Measurements from ENCODE around the gene HDAC4.
"Not testable (repeated sequence)": the region's sequence is repeated elsewhere in the genome, so short reads cannot be mapped to it uniquely, and the experiment has no call there.

The HDAC4 gene

GRCh38 chr2:239047861-239048260 is 353.0 kb downstream of the HDAC4 start:
- Mint-ChIP-seq H3K4me3 (no peak overlapping the region), H3K9me3 (no peaks in the 10 kb centered on the region), H3K4me1 (ENCODE audit: low read depth) (no peaks in the 10 kb centered on the region), H3K36me3 (ENCODE audit: low read depth) (peaks cover 16% of the 10 kb centered on the region), H3K27ac (no peak overlapping the region), H3K27me3 (no peaks in the 10 kb centered on the region)

DNA sequence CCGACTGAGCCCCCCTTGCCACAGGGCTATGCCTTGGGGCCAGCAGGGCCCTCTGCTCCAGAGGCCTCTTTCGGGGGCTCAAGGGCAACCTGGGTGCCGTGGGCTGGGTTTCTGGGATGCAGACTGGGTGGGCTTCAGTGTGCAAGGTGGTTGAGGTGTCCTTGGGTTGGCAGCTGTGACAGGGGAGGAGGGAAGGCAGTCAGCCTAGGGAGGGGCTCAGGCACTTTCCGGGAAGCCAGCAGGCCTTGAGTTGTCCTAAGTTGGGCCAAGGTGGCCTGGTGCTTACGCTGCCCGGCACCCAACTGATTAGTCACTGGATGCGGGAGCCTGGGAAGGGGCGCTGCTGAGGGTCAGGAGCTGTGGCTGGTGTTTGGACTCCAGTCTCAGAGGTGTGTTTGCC is 353.4 kb downstream of the HDAC4 start:
- no peaks in the 10 kb centered on the region for H3K4me1 Mint-ChIP-seq (ENCODE audit: low read depth)
- H3K36me3 Mint-ChIP-seq (ENCODE audit: low read depth): peaks cover 11% of the 10 kb centered on the region
- H3K27ac Mint-ChIP-seq: no peak overlapping the region

GRCh38 chr2:239046822-239047221 is 354.0 kb downstream of the HDAC4 start:
- no peak overlapping the region for H3K4me3 Mint-ChIP-seq
- H3K27me3 Mint-ChIP-seq: no peaks in the 10 kb centered on the region
- H3K36me3 Mint-ChIP-seq (ENCODE audit: low read depth): peaks cover 6% of the 10 kb centered on the region
- H3K27ac Mint-ChIP-seq: no peak overlapping the region
- H3K9me3 Mint-ChIP-seq: no peaks in the 10 kb centered on the region
- H3K4me1 Mint-ChIP-seq (ENCODE audit: low read depth): no peaks in the 10 kb centered on the region

More for the DNA sequence above, 353.4 kb downstream of the HDAC4 start:
- Mint-ChIP-seq H3K9me3 (no peaks in the 10 kb centered on the region), H3K27me3 (no peaks in the 10 kb centered on the region), H3K4me3 (no peak overlapping the region)

DNA sequence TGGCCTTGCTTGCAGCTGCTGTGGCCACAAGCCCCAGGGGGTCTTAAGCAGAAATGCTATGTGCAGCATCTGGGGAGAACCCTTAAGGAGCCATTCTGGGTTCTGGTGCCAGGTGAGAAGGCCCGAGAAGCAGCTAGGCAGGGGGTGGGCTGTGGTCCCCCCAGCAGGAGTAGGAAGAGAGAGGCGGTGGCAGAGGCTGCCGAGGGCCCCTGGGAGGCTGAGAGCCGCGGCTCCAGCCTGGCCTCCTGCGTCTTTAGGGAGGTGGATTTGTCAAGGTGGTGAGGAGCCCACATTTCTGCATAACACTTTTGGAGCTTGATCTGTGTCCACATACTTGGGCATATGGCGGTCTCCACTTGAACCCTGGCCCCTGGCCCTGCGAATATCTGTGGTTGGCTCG is 356.5 kb downstream of the HDAC4 start:
- no peak overlapping the region for H3K4me3 Mint-ChIP-seq

GRCh38 chr2:239043326-239043725 is 357.5 kb downstream of the HDAC4 start:
- Mint-ChIP-seq H3K36me3 (ENCODE audit: low read depth) (peaks cover 6% of the 10 kb centered on the region), H3K4me1 (ENCODE audit: low read depth) (no peaks in the 10 kb centered on the region), H3K4me3 (no peak overlapping the region), H3K27me3 (no peaks in the 10 kb centered on the region), H3K27ac (no peak overlapping the region), H3K9me3 (no peaks in the 10 kb centered on the region)

More for the DNA sequence above, 356.5 kb downstream of the HDAC4 start:
- Mint-ChIP-seq H3K27me3 (no peaks in the 10 kb centered on the region), H3K9me3 (no peaks in the 10 kb centered on the region), H3K27ac (no peak overlapping the region), H3K4me1 (ENCODE audit: low read depth) (no peaks in the 10 kb centered on the region), H3K36me3 (ENCODE audit: low read depth) (peaks cover 6% of the 10 kb centered on the region)

DNA sequence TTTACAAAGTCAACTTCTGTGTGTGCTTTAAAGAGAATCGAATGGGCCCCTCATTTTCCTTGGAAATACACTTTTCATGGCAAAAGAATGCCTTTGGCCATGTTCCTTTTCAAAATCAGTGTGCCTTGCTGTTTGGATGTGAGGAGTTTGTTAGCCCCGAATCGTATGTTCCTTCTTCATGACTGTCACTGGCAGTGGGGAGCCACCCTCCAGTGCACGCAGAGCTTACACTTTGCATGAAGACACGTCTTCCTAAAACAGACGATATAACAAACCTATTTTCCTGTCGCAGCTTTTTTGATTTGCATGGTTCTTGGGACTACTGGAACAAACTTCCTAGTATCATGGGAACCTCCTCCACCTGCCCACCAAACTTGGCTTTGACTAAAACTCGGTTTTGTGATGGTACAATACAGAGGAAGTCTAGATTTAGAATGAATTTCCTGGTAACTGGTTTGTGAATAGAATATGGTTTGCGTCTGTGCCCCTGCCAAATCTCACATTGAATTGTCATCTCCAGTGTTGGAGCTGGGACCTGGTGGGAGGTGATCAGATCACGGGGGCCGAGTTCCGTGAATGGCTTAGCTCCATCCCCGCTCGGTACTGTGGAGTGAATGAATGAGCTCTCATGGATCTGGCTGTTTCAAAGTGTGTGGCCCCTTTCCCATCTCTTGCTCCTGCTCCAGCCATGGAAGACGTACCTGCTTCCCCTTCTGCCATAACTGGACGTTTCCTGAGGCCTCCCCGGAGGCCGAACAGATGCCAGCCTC is 358.1 kb downstream of the HDAC4 start:
- Mint-ChIP-seq H3K27ac (no peak overlapping the region), H3K4me1 (ENCODE audit: low read depth) (no peaks in the 10 kb centered on the region), H3K9me3 (no peaks in the 10 kb centered on the region), H3K36me3 (ENCODE audit: low read depth) (no peaks in the 10 kb centered on the region), H3K27me3 (no peaks in the 10 kb centered on the region), H3K4me3 (no peak overlapping the region)

- H3K9me3 Mint-ChIP-seq: no peaks in the 10 kb centered on the region
- no peaks in the 10 kb centered on the region for H3K36me3 Mint-ChIP-seq (ENCODE audit: low read depth)
- no peaks in the 10 kb centered on the region for H3K4me1 Mint-ChIP-seq (ENCODE audit: low read depth)
- H3K27ac Mint-ChIP-seq: no peak overlapping the region
- no peak overlapping the region for H3K4me3 Mint-ChIP-seq
- no peaks in the 10 kb centered on the region for H3K27me3 Mint-ChIP-seq
These were observed 358.8 kb downstream of the HDAC4 start for GRCh38 chr2:239042046-239042445.

GRCh38 chr2:239041062-239041461 is 359.8 kb downstream of the HDAC4 start:
- Mint-ChIP-seq H3K27ac (no peak overlapping the region), H3K4me3 (no peak overlapping the region), H3K36me3 (ENCODE audit: low read depth) (no peaks in the 10 kb centered on the region), H3K27me3 (no peaks in the 10 kb centered on the region), H3K4me1 (ENCODE audit: low read depth) (no peaks in the 10 kb centered on the region), H3K9me3 (no peaks in the 10 kb centered on the region)

DNA sequence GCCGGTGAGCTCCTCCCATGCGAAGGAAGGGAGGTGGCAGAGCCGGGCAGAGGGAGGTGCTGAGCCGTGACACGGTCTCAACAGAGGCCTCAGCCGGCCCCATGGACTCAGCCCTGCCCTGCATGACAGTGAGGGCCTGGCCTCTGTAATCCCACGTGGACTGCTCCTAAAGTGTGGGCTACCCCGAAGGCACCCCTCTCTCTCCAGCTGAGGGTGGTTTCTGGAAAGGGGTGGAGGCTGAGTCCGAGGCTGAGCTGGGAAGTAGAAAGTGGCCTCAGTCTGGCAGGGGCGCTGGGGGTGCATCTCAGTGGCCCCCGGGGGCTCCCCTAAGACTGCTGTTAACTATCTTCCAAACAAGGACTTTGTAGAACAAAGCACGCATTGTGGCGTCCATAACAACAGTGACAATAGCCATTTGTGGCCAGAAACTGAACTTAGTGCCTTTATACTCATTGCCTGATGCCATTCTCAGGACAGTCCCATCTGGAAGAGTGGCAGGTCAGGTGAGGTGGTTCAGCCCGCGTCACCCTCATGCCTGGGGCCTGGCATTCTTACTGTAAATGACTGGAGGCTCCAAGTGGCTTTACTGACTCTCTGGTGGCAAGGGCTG is 360.6 kb downstream of the HDAC4 start:
- H3K36me3 Mint-ChIP-seq (ENCODE audit: low read depth): no peaks in the 10 kb centered on the region
- no peaks in the 10 kb centered on the region for H3K9me3 Mint-ChIP-seq
- H3K4me1 Mint-ChIP-seq (ENCODE audit: low read depth): no peaks in the 10 kb centered on the region
- H3K27me3 Mint-ChIP-seq: no peaks in the 10 kb centered on the region
- no peak overlapping the region for H3K27ac Mint-ChIP-seq
- H3K4me3 Mint-ChIP-seq: no peak overlapping the region

GRCh38 chr2:239039479-239039861 is 361.4 kb downstream of the HDAC4 start:
- H3K4me1 Mint-ChIP-seq (ENCODE audit: low read depth): no peaks in the 10 kb centered on the region
- peaks cover 2% of the 10 kb centered on the region for H3K27me3 Mint-ChIP-seq
- H3K27ac Mint-ChIP-seq: no peak overlapping the region
- H3K9me3 Mint-ChIP-seq: no peaks in the 10 kb centered on the region
- no peak overlapping the region for H3K4me3 Mint-ChIP-seq
- H3K36me3 Mint-ChIP-seq (ENCODE audit: low read depth): no peaks in the 10 kb centered on the region

DNA sequence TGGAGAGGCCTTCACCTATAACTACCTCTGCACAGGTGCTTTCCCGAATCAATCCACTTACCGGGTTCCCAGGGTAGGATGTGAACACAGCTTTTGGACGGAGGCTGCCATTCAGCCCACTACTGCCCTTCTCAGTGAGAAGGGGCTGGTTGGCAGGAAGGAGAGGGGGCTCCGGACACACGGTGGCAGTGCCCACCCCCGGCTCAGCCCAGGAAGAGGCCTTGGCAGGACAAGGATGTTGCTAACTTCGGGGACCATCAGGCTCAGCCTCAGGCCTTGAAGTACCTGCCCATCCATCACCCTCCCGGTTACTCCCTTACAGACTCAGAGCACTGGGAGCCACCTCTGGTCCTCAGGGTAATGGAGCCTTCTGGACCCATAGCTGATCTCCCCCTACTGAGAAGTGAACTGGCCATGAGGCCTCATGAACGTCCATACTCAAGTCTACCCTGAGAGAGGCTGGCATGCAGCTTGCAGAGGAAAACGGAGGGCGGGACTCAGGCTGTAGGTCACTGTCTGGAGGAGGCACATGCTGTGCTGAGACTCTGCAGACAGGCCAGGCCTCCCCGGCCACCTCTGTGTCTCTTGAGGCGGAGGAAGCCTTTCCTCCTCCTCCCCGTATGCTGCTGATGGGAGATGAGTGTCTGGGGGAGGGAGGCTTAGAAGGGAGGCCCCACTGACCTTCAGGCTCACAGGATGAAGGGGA is 361.9 kb downstream of the HDAC4 start:
- Mint-ChIP-seq H3K36me3 (ENCODE audit: low read depth) (no peaks in the 10 kb centered on the region), H3K4me1 (ENCODE audit: low read depth) (no peaks in the 10 kb centered on the region), H3K27me3 (peaks cover 5% of the 10 kb centered on the region), H3K4me3 (no peak overlapping the region), H3K9me3 (no peaks in the 10 kb centered on the region), H3K27ac (no peak overlapping the region)

DNA sequence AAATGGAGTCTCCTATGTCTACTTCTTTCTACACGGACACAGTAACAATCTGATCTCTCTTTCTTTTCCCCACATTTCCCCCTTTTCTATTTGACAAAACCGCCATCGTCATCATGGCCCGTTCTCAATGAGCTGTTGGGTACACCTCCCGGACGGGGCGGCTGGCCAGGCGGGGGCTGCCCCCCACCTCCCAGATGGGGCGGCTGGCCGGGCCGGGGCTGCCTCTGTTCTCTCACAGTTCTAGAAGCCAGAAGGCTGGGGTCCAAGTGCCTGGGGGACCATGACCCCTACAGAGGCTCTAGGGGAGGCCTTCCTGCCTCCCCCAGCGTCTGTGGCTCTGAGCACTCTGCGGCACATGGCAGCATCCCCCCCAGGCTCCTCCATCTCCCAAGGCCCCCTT is 362.5 kb downstream of the HDAC4 start:
- not testable (repeated sequence) for H3K27ac Mint-ChIP-seq; H3K36me3 Mint-ChIP-seq (ENCODE audit: low read depth); H3K4me3 Mint-ChIP-seq; H3K4me1 Mint-ChIP-seq (ENCODE audit: low read depth); H3K9me3 Mint-ChIP-seq
- peaks cover 11% of the 10 kb centered on the region for H3K27me3 Mint-ChIP-seq

- H3K36me3 Mint-ChIP-seq (ENCODE audit: low read depth): no peaks in the 10 kb centered on the region
- H3K4me3 Mint-ChIP-seq: no peak overlapping the region
- H3K27ac Mint-ChIP-seq: no peak overlapping the region
- H3K27me3 Mint-ChIP-seq: peaks cover 15% of the 10 kb centered on the region
- H3K9me3 Mint-ChIP-seq: no peaks in the 10 kb centered on the region
- H3K4me1 Mint-ChIP-seq (ENCODE audit: low read depth): no peaks in the 10 kb centered on the region
These were observed 363.3 kb downstream of the HDAC4 start for GRCh38 chr2:239037559-239037910.

GRCh38 chr2:239036819-239037558 is 363.8 kb downstream of the HDAC4 start:
- Mint-ChIP-seq H3K36me3 (ENCODE audit: low read depth) (no peaks in the 10 kb centered on the region), H3K4me1 (ENCODE audit: low read depth) (no peaks in the 10 kb centered on the region), H3K27me3 (peaks cover 19% of the 10 kb centered on the region), H3K9me3 (no peaks in the 10 kb centered on the region), H3K27ac (no peak overlapping the region), H3K4me3 (no peak overlapping the region)

Data from stimulated activated naive CD8-positive, alpha-beta T cell treated with anti-CD3 and anti-CD28 coated beads, Interleukin-15, Interleukin-2, amounts not matched to agents 100 ng/mL and 50 ng/mL, for 24 hours (primary cell).